Measurements from ENCODE around the gene LAMA2. TPM values are rescaled to one million over a fixed set of nuclear protein-coding genes. Genes with fewer than 3 reads are reported as not detected.

The LAMA2 gene
- total RNA-seq, 1 donor from 2014 or later = 1.9 TPM

DNA sequence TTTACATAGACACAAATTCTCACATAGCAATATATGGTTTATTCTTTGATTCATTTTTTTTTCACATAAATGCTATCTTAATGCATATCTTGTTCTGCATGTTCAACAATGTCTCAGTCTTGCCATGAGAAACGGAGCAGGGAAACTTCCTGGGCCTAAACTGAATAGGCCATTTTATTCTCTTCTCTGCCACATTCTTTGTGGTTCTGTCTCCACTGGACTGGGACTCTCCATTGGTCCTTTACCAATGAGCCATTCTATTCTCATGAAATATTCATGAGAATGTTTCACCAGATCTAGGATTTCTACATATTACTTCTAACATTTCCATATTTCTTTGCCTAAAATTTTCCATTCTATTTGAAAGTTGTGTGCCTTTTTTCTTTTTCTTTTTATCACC lies 42.8 kb downstream of the LAMA2 start:
- no peak overlapping the region for H3K27ac Mint-ChIP-seq (ENCODE audit: unreplicated experiment)
- TF ChIP-seq, protein P1, sequence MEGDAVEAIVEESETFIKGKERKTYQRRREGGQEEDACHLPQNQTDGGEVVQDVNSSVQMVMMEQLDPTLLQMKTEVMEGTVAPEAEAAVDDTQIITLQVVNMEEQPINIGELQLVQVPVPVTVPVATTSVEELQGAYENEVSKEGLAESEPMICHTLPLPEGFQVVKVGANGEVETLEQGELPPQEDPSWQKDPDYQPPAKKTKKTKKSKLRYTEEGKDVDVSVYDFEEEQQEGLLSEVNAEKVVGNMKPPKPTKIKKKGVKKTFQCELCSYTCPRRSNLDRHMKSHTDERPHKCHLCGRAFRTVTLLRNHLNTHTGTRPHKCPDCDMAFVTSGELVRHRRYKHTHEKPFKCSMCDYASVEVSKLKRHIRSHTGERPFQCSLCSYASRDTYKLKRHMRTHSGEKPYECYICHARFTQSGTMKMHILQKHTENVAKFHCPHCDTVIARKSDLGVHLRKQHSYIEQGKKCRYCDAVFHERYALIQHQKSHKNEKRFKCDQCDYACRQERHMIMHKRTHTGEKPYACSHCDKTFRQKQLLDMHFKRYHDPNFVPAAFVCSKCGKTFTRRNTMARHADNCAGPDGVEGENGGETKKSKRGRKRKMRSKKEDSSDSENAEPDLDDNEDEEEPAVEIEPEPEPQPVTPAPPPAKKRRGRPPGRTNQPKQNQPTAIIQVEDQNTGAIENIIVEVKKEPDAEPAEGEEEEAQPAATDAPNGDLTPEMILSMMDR (IDR thresholded peaks at IDR 0.05) = no peak
- H3K27me3 Mint-ChIP-seq (ENCODE audit: low read depth) = no peaks in the 10 kb centered on the region
- H3K4me3 Mint-ChIP-seq (ENCODE audit: unreplicated experiment) = no peak overlapping the region
- H3K4me1 Mint-ChIP-seq (ENCODE audit: low read depth) = no peaks in the 10 kb centered on the region
- H3K9me3 Mint-ChIP-seq (ENCODE audit: low read depth) = peaks cover 3% of the 10 kb centered on the region
- no peak for DNase-seq (ENCODE audit: low spot score)
- no peaks in the 10 kb centered on the region for H3K36me3 Mint-ChIP-seq (ENCODE audit: low read depth)

GRCh38 chr6:128929869-128930268 lies 46.9 kb downstream of the LAMA2 start:
- H3K27me3 Mint-ChIP-seq (ENCODE audit: low read depth) = no peaks in the 10 kb centered on the region
- no peak overlapping the region for H3K27ac Mint-ChIP-seq (ENCODE audit: unreplicated experiment)
- TF ChIP-seq, protein P1 (IDR thresholded peaks at IDR 0.05) = no peak
- no peaks in the 10 kb centered on the region for H3K9me3 Mint-ChIP-seq (ENCODE audit: low read depth)
- no peaks in the 10 kb centered on the region for H3K4me1 Mint-ChIP-seq (ENCODE audit: low read depth)
- H3K4me3 Mint-ChIP-seq (ENCODE audit: unreplicated experiment) = no peak overlapping the region
- peak; percentile 80 for DNase-seq (ENCODE audit: low spot score)
- H3K36me3 Mint-ChIP-seq (ENCODE audit: low read depth) = no peaks in the 10 kb centered on the region

DNA sequence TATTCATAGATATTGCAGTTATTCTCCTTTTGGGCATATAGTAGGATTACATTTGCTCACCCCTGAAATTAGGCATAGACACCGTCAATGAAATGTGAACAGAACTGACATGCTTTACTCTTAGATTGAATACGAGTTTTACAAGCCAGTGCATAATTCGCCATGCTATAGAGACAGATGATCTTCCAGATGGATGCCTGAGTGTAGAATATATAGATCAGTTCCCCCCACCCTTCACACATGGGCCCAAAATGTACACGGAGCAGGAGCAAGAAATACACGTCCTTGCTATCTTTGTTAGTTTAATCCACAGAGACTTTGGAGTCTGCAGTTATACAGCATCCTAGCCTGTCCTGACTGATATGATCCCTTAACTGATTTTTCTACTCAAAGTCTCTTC lies 47.4 kb downstream of the LAMA2 start:
- Mint-ChIP-seq H3K36me3 (ENCODE audit: low read depth) (no peaks in the 10 kb centered on the region), H3K27me3 (ENCODE audit: low read depth) (no peaks in the 10 kb centered on the region), H3K4me1 (ENCODE audit: low read depth) (no peaks in the 10 kb centered on the region), H3K4me3 (ENCODE audit: unreplicated experiment) (no peak overlapping the region), H3K9me3 (ENCODE audit: low read depth) (no peaks in the 10 kb centered on the region), H3K27ac (ENCODE audit: unreplicated experiment) (no peak overlapping the region)
- TF ChIP-seq, protein P1 (IDR thresholded peaks at IDR 0.05) = no peak
- DNase-seq (ENCODE audit: low spot score) = no peak

DNA sequence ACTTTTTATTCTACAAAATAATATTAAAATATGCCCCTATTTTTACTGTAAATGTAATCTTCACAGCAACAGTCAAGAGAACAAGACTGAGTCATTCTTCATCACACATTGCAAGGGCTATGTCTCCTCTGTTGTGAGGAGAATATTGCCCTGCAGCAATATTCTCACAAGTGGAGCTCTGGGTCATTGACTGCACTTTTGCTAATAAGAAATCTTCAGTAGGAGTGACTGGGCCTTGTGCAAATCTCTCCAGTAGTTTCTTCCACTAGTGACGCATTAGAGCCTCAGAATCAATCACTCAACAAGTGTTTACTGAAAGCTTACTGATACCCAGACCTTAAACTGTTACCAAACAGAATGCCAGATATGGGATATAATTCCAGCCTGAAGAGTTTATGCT lies 49.1 kb downstream of the LAMA2 start:
- H3K4me1 Mint-ChIP-seq (ENCODE audit: low read depth) = no peaks in the 10 kb centered on the region
- DNase-seq (ENCODE audit: low spot score) = no peak
- no peaks in the 10 kb centered on the region for H3K9me3 Mint-ChIP-seq (ENCODE audit: low read depth)
- no peak overlapping the region for H3K4me3 Mint-ChIP-seq (ENCODE audit: unreplicated experiment)
- H3K36me3 Mint-ChIP-seq (ENCODE audit: low read depth) = no peaks in the 10 kb centered on the region
- no peak overlapping the region for H3K27ac Mint-ChIP-seq (ENCODE audit: unreplicated experiment)
- peaks cover 2% of the 10 kb centered on the region for H3K27me3 Mint-ChIP-seq (ENCODE audit: low read depth)
- TF ChIP-seq, protein P1 (IDR thresholded peaks at IDR 0.05) = no peak

GRCh38 chr6:128950864-128951263 lies 67.9 kb downstream of the LAMA2 start:
- TF ChIP-seq, protein P1 (IDR thresholded peaks at IDR 0.05) = no peak
- Mint-ChIP-seq H3K27ac (ENCODE audit: unreplicated experiment) (no peak overlapping the region), H3K27me3 (ENCODE audit: low read depth) (peaks cover 19% of the 10 kb centered on the region), H3K4me3 (ENCODE audit: unreplicated experiment) (no peak overlapping the region), H3K9me3 (ENCODE audit: low read depth) (no peaks in the 10 kb centered on the region), H3K4me1 (ENCODE audit: low read depth) (no peaks in the 10 kb centered on the region), H3K36me3 (ENCODE audit: low read depth) (no peaks in the 10 kb centered on the region)
- no peak for DNase-seq (ENCODE audit: low spot score)

All from chondrocyte (in vitro differentiated cells).